Tibial nerve (tissue), 4 donors: ENCODE data around the gene EIF4A2. TPM values are rescaled to one million over a fixed set of nuclear protein-coding genes. Genes with fewer than 3 reads are reported as not detected.

Source experiments
- DNase-seq, 2 donors: peaks; one replicate each; pipeline ENCODE4 v3.0.0-alpha.2; 2019; ENCODE audit warnings: low spot score in 2 of 2
- H3K27ac ChIP-seq, 4 donors: fragments of 200-600 bp; sonication (generic) in 3 of 4; one replicate each; pipeline ENCODE4 v1.5.1; 2017 to 2019; ENCODE audit warnings: mild to moderate bottlenecking in 1 of 4
- H3K27me3 ChIP-seq, 2 donors: fragments of 200-600 bp; sonication (generic) in 1 of 2; one replicate each; pipeline versions ENCODE4 v1.5.1 to v1.6.0; 2017 to 2019
- H3K36me3 ChIP-seq, 3 donors: fragments of 200-600 bp; sonication (generic); one replicate each; pipeline ENCODE4 v1.5.1; 2018 to 2019
- H3K4me1 ChIP-seq, 4 donors: fragments of 200-600 bp; sonication (generic) in 3 of 4; one replicate each; pipeline ENCODE4 v1.5.1; 2017 to 2019
- H3K4me3 ChIP-seq, 4 donors: fragments of 200-600 bp; sonication (generic) in 3 of 4; one replicate each; pipeline ENCODE4 v1.5.1; 2017 to 2019; ENCODE audit warnings: mild to moderate bottlenecking in 1 of 4, moderate library complexity in 1 of 4
- H3K9me3 ChIP-seq, 4 donors: fragments of 200-600 bp; sonication (generic) in 3 of 4; one replicate each; pipeline ENCODE4 v1.5.1; 2017 to 2019
- CTCF ChIP-seq, 5 experiments: fragments of 200-600 bp in 3 of 5; fragments of 450-650 bp in 2 of 5; sonication (generic) in 3 of 5; IDR thresholded peaks; one replicate each; pipeline ENCODE4 v1.5.1; 2016 to 2019; ENCODE audit warnings: antibody characterized with exemption in 5 of 5, mild to moderate bottlenecking in 3 of 5, moderate library complexity in 2 of 5
- EP300 ChIP-seq, 2 donors: sonication (generic); formaldehyde crosslinking; IDR thresholded peaks; one replicate each; pipeline ENCODE4 v1.6.1; 2017; ENCODE audit warnings: antibody characterized with exemption in 2 of 2, mild to moderate bottlenecking in 1 of 2
- POLR2A ChIP-seq, 2 donors: fragments of 450-650 bp; IDR thresholded peaks; one replicate each; pipeline ENCODE4 v1.6.1; 2017; ENCODE audit warnings: antibody characterized with exemption in 2 of 2, mild to moderate bottlenecking in 2 of 2, moderate library complexity in 2 of 2
- WGBS, 2 donors: methylation state at CpG; one replicate each; pipeline ENCODE4 v1.1.5; 2018; 5-methylcytosine and 5-hydroxymethylcytosine counted together
- total RNA-seq, 4 donors: library from RNA; depleted of rRNA; stranded (reverse); fragments of >200 nt; gene quantifications; one replicate each; pipeline ENCODE4 v1.1.0, GENCODE V29; 2016

Gene EIF4A2
- total RNA-seq, 4 donors from 2014 or later, result 285 to 465 (median 364) TPM

- Histone ChIP-seq H3K4me1 (peaks cover 0 to 12% (median 2%) of the 10 kb centered on the region in 4 donors), H3K36me3 (no peaks in the 10 kb centered on the region), H3K27me3 (no peaks in the 10 kb centered on the region), H3K9me3 (no peaks in the 10 kb centered on the region), H3K4me3 (peak overlapping the region; percentile 28 to 55 (median 50)), H3K27ac (peak overlapping the region in 2 of 4 donors; percentile 43 to 50)
- DNase-seq, result no peak
- TF ChIP-seq EP300 (IDR thresholded peaks at IDR 0.05) (no peak), CTCF (IDR thresholded peaks at IDR 0.05) (no peak), POLR2A (IDR thresholded peaks at IDR 0.05) (no peak)
- WGBS, 2 donors, result 8 to 18% methylated on average over 26 of the region's 26 CpGs
Observed at GRCh38 chr3:186772281-186772694, 11.1 kb upstream of the EIF4A2 start.

GRCh38 chr3:186772701-186773417 lies 10.5 kb upstream of the EIF4A2 start:
- DNase-seq, result peak; percentile 47 to 53
- peak overlapping the region in 2 of 4 donors; percentile 43 to 50 for H3K27ac ChIP-seq

GRCh38 chr3:186775999-186776398 lies 7.4 kb upstream of the EIF4A2 start:
- Histone ChIP-seq H3K9me3 (no peaks in the 10 kb centered on the region), H3K27me3 (no peaks in the 10 kb centered on the region), H3K4me1 (peaks cover 0 to 12% (median 2%) of the 10 kb centered on the region in 4 donors), H3K36me3 (no peaks in the 10 kb centered on the region), H3K27ac (no peak overlapping the region), H3K4me3 (no peak overlapping the region)
- WGBS, 2 donors, result 49 to 59% methylated on average over 7 to 8 of the region's 8 CpGs
- no peak for DNase-seq
- TF ChIP-seq EP300 (IDR thresholded peaks at IDR 0.05) (no peak), POLR2A (IDR thresholded peaks at IDR 0.05) (no peak), CTCF (IDR thresholded peaks at IDR 0.05) (no peak)

More at GRCh38 chr3:186772701-186773417, 10.5 kb upstream of the EIF4A2 start:
- peak overlapping the region; percentile 28 to 55 (median 50) for H3K4me3 ChIP-seq
- H3K36me3 ChIP-seq, result no peaks in the 10 kb centered on the region
- TF ChIP-seq CTCF (IDR thresholded peaks at IDR 0.05) (no peak), EP300 (IDR thresholded peaks at IDR 0.05) (no peak), POLR2A (IDR thresholded peaks at IDR 0.05) (no peak)
- no peaks in the 10 kb centered on the region for H3K9me3 ChIP-seq
- peaks cover 0 to 12% (median 2%) of the 10 kb centered on the region in 4 donors for H3K4me1 ChIP-seq
- 14 to 24% methylated on average over 13 to 28 of the region's 28 CpGs for WGBS, 2 donors
- no peaks in the 10 kb centered on the region for H3K27me3 ChIP-seq

- Histone ChIP-seq H3K9me3 (no peaks in the 10 kb centered on the region), H3K27me3 (no peaks in the 10 kb centered on the region), H3K4me1 (peaks cover 0 to 4% (median 0%) of the 10 kb centered on the region in 4 donors), H3K27ac (no peak overlapping the region), H3K36me3 (no peaks in the 10 kb centered on the region), H3K4me3 (no peak overlapping the region)
- WGBS, 2 donors, result 94 to 96% methylated on average over 5 of the region's 5 CpGs
- no peak for TF ChIP-seq POLR2A (IDR thresholded peaks at IDR 0.05)
- TF ChIP-seq EP300 (IDR thresholded peaks at IDR 0.05), result no peak
- no peak for TF ChIP-seq CTCF (IDR thresholded peaks at IDR 0.05)
- no peak for DNase-seq
Observed at GRCh38 chr3:186779204-186779603, 4.2 kb upstream of the EIF4A2 start.

GRCh38 chr3:186782542-186783057 lies 777 bp upstream of the EIF4A2 start:
- peaks cover 5 to 34% (median 28%) of the 10 kb centered on the region in 4 donors for H3K4me1 ChIP-seq
- H3K4me3 ChIP-seq, result peak overlapping the region; percentile 66 to 98 (median 92)
- no peak for DNase-seq
- H3K36me3 ChIP-seq, result peaks cover 8 to 30% (median 27%) of the 10 kb centered on the region in 3 donors
- H3K27ac ChIP-seq, result peak overlapping the region; percentile 98 to 100 (median 98)
- WGBS, 2 donors, result 3 to 5% methylated on average over 21 of the region's 21 CpGs
- no peak for TF ChIP-seq POLR2A (IDR thresholded peaks at IDR 0.05)
- no peak for TF ChIP-seq EP300 (IDR thresholded peaks at IDR 0.05)
- no peak for TF ChIP-seq CTCF (IDR thresholded peaks at IDR 0.05)
- H3K9me3 ChIP-seq, result no peaks in the 10 kb centered on the region
- no peaks in the 10 kb centered on the region for H3K27me3 ChIP-seq
